ENCODE results near the gene ZNF12.

The ZNF12 gene

GRCh38 chr7:6646465-6646864 lies 60.3 kb downstream of the ZNF12 start:
- no peak for DNase-seq (ENCODE audit: low read depth)

GRCh38 chr7:6644728-6645127 lies 62.0 kb downstream of the ZNF12 start:
- DNase-seq (ENCODE audit: low read depth), result no peak

GRCh38 chr7:6643915-6644625 lies 62.7 kb downstream of the ZNF12 start:
- DNase-seq (ENCODE audit: low read depth), result no peak

GRCh38 chr7:6642861-6643640 lies 63.7 kb downstream of the ZNF12 start:
- no peak for DNase-seq (ENCODE audit: low read depth)

GRCh38 chr7:6642239-6642839 lies 64.4 kb downstream of the ZNF12 start:
- DNase-seq (ENCODE audit: low read depth), result no peak

GRCh38 chr7:6641305-6642035 lies 65.3 kb downstream of the ZNF12 start:
- DNase-seq (ENCODE audit: low read depth), result no peak

GRCh38 chr7:6640246-6640721 lies 66.5 kb downstream of the ZNF12 start:
- DNase-seq (ENCODE audit: low read depth), result no peak

GRCh38 chr7:6639627-6640026 lies 67.1 kb downstream of the ZNF12 start:
- no peak for DNase-seq (ENCODE audit: low read depth)

- no peak for DNase-seq (ENCODE audit: low read depth)
Observed at GRCh38 chr7:6639032-6639431, 67.7 kb downstream of the ZNF12 start.

All from activated T-helper 1 cell treated with Interleukin-2 at 50 U/mL for 16 hours (primary cell).